Renal pelvis (tissue), 4 donors: Measurements from ENCODE around the gene RASAL1. TPM values are rescaled to one million over a fixed set of nuclear protein-coding genes. Genes with fewer than 3 reads are reported as not detected.

Experiments
- DNase-seq: peaks from one replicate; pipeline ENCODE4 v3.0.0-alpha.2; 2013
- polyA plus RNA-seq, 3 donors: library from polyadenylated mRNA; unstranded; fragments of 120-200 nt; gene quantifications; one replicate each; pipeline ENCODE4 v1.2.1, GENCODE V29; 2013; ENCODE audit not compliant: insufficient read length in 3 of 3

Gene RASAL1
- polyA plus RNA-seq, 3 donors = 8.7 to 10.6 (median 9.9) TPM

GRCh38 chr12:113077057-113077858 is 58.3 kb downstream of the RASAL1 start:
- DNase-seq = no peak

- no peak for DNase-seq
Measured at GRCh38 chr12:113075137-113075683, 60.4 kb downstream of the RASAL1 start.

- DNase-seq = no peak
Measured at GRCh38 chr12:113073586-113073985, 62.0 kb downstream of the RASAL1 start.

- no peak for DNase-seq
Measured at GRCh38 chr12:113072136-113072535, 63.4 kb downstream of the RASAL1 start.

GRCh38 chr12:113071135-113072112 is 64.1 kb downstream of the RASAL1 start:
- DNase-seq = no peak

- DNase-seq = no peak
Measured at GRCh38 chr12:113070117-113070906, 65.2 kb downstream of the RASAL1 start.

GRCh38 chr12:113069751-113070116 is 65.8 kb downstream of the RASAL1 start:
- DNase-seq = no peak

GRCh38 chr12:113069149-113069548 is 66.4 kb downstream of the RASAL1 start:
- DNase-seq = no peak

GRCh38 chr12:113067987-113068935 is 67.3 kb downstream of the RASAL1 start:
- DNase-seq = no peak

GRCh38 chr12:113066813-113067400 is 68.7 kb downstream of the RASAL1 start:
- no peak for DNase-seq

GRCh38 chr12:113065126-113066007 is 70.2 kb downstream of the RASAL1 start:
- no peak for DNase-seq

GRCh38 chr12:113064395-113065125 is 71.0 kb downstream of the RASAL1 start:
- DNase-seq = no peak

- no peak for DNase-seq
Measured at GRCh38 chr12:113063396-113064350, 71.9 kb downstream of the RASAL1 start.

- DNase-seq = no peak
Measured at GRCh38 chr12:113062502-113063395, 72.8 kb downstream of the RASAL1 start.

GRCh38 chr12:113061061-113061694 is 74.4 kb downstream of the RASAL1 start:
- DNase-seq = no peak
